NCI-H2196 treated with DMSO at 0.1 percent for 48 hours (cell line): ENCODE results near the gene TGM4.

Experiments used
- DNase-seq: peaks from one replicate; lab custom pipeline; 2025; ENCODE audit not compliant: unreplicated experiment; lab: John Stamatoyannopoulos, UW

The TGM4 gene

GRCh38 chr3:44877333-44877732 is 2.9 kb downstream of the TGM4 start:
- DNase-seq: no peak

- no peak for DNase-seq
These were observed 5.9 kb downstream of the TGM4 start for GRCh38 chr3:44880284-44880683.

GRCh38 chr3:44883213-44883955 is 9.0 kb downstream of the TGM4 start:
- no peak for DNase-seq

- no peak for DNase-seq
These were observed 9.6 kb downstream of the TGM4 start for GRCh38 chr3:44883999-44884431.

GRCh38 chr3:44885618-44886017 is 11.2 kb downstream of the TGM4 start:
- no peak for DNase-seq

- no peak for DNase-seq
These were observed 12.2 kb downstream of the TGM4 start for GRCh38 chr3:44886561-44886960.

GRCh38 chr3:44887101-44887500 is 12.7 kb downstream of the TGM4 start:
- no peak for DNase-seq

- no peak for DNase-seq
These were observed 15.8 kb downstream of the TGM4 start for GRCh38 chr3:44890258-44890657.

GRCh38 chr3:44890852-44891251 is 16.4 kb downstream of the TGM4 start:
- no peak for DNase-seq

- DNase-seq: no peak
These were observed 18.3 kb downstream of the TGM4 start for GRCh38 chr3:44892689-44893088.

GRCh38 chr3:44893097-44893496 is 18.7 kb downstream of the TGM4 start:
- DNase-seq: no peak

- no peak for DNase-seq
These were observed 20.1 kb downstream of the TGM4 start for GRCh38 chr3:44894485-44894884.

- DNase-seq: no peak
These were observed 22.0 kb downstream of the TGM4 start for GRCh38 chr3:44896440-44896839.

- DNase-seq: no peak
These were observed 25.4 kb downstream of the TGM4 start for GRCh38 chr3:44899683-44900367.

GRCh38 chr3:44902628-44903027 is 28.2 kb downstream of the TGM4 start:
- no peak for DNase-seq

- DNase-seq: no peak
These were observed 28.9 kb downstream of the TGM4 start for GRCh38 chr3:44903314-44903713.

- DNase-seq: no peak
These were observed 29.3 kb downstream of the TGM4 start for GRCh38 chr3:44903751-44904150.

- no peak for DNase-seq
These were observed 31.2 kb downstream of the TGM4 start for GRCh38 chr3:44905446-44906157.

- DNase-seq: no peak
These were observed 32.6 kb downstream of the TGM4 start for GRCh38 chr3:44906997-44907396.

- DNase-seq: no peak
These were observed 33.2 kb downstream of the TGM4 start for GRCh38 chr3:44907612-44908011.

- DNase-seq: no peak
These were observed 34.7 kb downstream of the TGM4 start for GRCh38 chr3:44909063-44909462.

GRCh38 chr3:44910693-44911092 is 36.3 kb downstream of the TGM4 start:
- no peak for DNase-seq
